ENCODE results near the gene NOX5.

- TF ChIP-seq, protein P1, sequence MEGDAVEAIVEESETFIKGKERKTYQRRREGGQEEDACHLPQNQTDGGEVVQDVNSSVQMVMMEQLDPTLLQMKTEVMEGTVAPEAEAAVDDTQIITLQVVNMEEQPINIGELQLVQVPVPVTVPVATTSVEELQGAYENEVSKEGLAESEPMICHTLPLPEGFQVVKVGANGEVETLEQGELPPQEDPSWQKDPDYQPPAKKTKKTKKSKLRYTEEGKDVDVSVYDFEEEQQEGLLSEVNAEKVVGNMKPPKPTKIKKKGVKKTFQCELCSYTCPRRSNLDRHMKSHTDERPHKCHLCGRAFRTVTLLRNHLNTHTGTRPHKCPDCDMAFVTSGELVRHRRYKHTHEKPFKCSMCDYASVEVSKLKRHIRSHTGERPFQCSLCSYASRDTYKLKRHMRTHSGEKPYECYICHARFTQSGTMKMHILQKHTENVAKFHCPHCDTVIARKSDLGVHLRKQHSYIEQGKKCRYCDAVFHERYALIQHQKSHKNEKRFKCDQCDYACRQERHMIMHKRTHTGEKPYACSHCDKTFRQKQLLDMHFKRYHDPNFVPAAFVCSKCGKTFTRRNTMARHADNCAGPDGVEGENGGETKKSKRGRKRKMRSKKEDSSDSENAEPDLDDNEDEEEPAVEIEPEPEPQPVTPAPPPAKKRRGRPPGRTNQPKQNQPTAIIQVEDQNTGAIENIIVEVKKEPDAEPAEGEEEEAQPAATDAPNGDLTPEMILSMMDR (IDR thresholded peaks at IDR 0.05; ENCODE audit: poor library complexity, severe bottlenecking), result no peak
- TF ChIP-seq REST (IDR thresholded peaks at IDR 0.05; ENCODE audit: borderline replicate concordance), result no peak
- no peak for TF ChIP-seq EZH2 (IDR thresholded peaks at IDR 0.05; ENCODE audit: borderline replicate concordance, insufficient read depth, low read length, poor library complexity, severe bottlenecking)
- TF ChIP-seq EP300 (conservative IDR thresholded peaks at IDR 0.05; ENCODE audit: poor library complexity, severe bottlenecking), result no peak
- TF ChIP-seq POLR2AphosphoS5 (IDR thresholded peaks at IDR 0.05), result no peak
- no peak for TF ChIP-seq RAD21 (conservative IDR thresholded peaks at IDR 0.05)
- TF ChIP-seq MXI1 (conservative IDR thresholded peaks at IDR 0.05; ENCODE audit: poor library complexity, severe bottlenecking), result no peak
Measured at GRCh38 chr15:69013726-69014406, 629 bp upstream of the NOX5 start.
